ENCODE data around the gene FARP1.

The FARP1 gene

DNA sequence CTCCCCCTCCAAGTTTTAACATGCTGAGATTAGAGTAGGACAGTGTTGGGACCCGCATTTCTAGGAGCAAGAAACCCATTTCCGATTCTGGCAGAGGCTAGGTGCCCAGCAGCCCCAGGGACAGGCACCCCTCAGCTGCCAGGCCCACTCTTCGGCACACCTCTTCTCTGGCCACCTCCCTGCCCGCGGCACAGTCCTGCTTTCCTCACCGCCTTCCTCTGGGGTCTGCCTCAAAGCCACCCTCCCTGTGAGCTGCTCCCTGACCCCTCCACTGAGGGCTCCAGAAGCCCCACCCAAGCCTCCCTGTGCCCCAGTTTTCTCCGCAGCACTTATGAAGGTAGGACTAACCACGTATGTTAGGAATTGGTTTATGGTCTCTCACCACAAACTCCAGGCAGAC, 354.1 kb downstream of the FARP1 start:
- no peak for TF ChIP-seq TAF1 (IDR thresholded peaks at IDR 0.05; ENCODE audit: borderline replicate concordance, insufficient read depth, low read length)
- no peak for TF ChIP-seq POLR2AphosphoS5 (IDR thresholded peaks at IDR 0.05; ENCODE audit: low read depth, low read length)
- no peak for TF ChIP-seq FOXP2 (optimal IDR thresholded peaks at IDR 0.05; ENCODE audit: borderline replicate concordance, extremely low read depth, extremely low read length, insufficient read depth)
- TF ChIP-seq, protein P1, sequence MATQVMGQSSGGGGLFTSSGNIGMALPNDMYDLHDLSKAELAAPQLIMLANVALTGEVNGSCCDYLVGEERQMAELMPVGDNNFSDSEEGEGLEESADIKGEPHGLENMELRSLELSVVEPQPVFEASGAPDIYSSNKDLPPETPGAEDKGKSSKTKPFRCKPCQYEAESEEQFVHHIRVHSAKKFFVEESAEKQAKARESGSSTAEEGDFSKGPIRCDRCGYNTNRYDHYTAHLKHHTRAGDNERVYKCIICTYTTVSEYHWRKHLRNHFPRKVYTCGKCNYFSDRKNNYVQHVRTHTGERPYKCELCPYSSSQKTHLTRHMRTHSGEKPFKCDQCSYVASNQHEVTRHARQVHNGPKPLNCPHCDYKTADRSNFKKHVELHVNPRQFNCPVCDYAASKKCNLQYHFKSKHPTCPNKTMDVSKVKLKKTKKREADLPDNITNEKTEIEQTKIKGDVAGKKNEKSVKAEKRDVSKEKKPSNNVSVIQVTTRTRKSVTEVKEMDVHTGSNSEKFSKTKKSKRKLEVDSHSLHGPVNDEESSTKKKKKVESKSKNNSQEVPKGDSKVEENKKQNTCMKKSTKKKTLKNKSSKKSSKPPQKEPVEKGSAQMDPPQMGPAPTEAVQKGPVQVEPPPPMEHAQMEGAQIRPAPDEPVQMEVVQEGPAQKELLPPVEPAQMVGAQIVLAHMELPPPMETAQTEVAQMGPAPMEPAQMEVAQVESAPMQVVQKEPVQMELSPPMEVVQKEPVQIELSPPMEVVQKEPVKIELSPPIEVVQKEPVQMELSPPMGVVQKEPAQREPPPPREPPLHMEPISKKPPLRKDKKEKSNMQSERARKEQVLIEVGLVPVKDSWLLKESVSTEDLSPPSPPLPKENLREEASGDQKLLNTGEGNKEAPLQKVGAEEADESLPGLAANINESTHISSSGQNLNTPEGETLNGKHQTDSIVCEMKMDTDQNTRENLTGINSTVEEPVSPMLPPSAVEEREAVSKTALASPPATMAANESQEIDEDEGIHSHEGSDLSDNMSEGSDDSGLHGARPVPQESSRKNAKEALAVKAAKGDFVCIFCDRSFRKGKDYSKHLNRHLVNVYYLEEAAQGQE (IDR thresholded peaks at IDR 0.05; ENCODE audit: insufficient read depth in 1 of 2, low read depth in 2 of 2, low read length in 2 of 2): no peak
- no peak for TF ChIP-seq SIN3A (IDR thresholded peaks at IDR 0.05; ENCODE audit: borderline replicate concordance, insufficient read depth, low read length)

GRCh38 chr13:98500963-98501421, 358.1 kb downstream of the FARP1 start:
- TF ChIP-seq POLR2AphosphoS5 (IDR thresholded peaks at IDR 0.05; ENCODE audit: low read depth, low read length) (no peak), TAF1 (IDR thresholded peaks at IDR 0.05; ENCODE audit: borderline replicate concordance, insufficient read depth, low read length) (no peak), FOXP2 (optimal IDR thresholded peaks at IDR 0.05; ENCODE audit: borderline replicate concordance, extremely low read depth, extremely low read length, insufficient read depth) (no peak), SIN3A (IDR thresholded peaks at IDR 0.05; ENCODE audit: borderline replicate concordance, insufficient read depth, low read length) (no peak)
- TF ChIP-seq, protein P1 (IDR thresholded peaks at IDR 0.05; ENCODE audit: insufficient read depth in 1 of 2, low read depth in 2 of 2, low read length in 2 of 2): no peak

GRCh38 chr13:98503175-98504028, 360.5 kb downstream of the FARP1 start:
- TF ChIP-seq FOXP2 (optimal IDR thresholded peaks at IDR 0.05; ENCODE audit: borderline replicate concordance, extremely low read depth, extremely low read length, insufficient read depth) (no peak), SIN3A (IDR thresholded peaks at IDR 0.05; ENCODE audit: borderline replicate concordance, insufficient read depth, low read length) (no peak), TAF1 (IDR thresholded peaks at IDR 0.05; ENCODE audit: borderline replicate concordance, insufficient read depth, low read length) (no peak), POLR2AphosphoS5 (IDR thresholded peaks at IDR 0.05; ENCODE audit: low read depth, low read length) (no peak)
- TF ChIP-seq, protein P1 (IDR thresholded peaks at IDR 0.05; ENCODE audit: insufficient read depth in 1 of 2, low read depth in 2 of 2, low read length in 2 of 2): no peak

DNA sequence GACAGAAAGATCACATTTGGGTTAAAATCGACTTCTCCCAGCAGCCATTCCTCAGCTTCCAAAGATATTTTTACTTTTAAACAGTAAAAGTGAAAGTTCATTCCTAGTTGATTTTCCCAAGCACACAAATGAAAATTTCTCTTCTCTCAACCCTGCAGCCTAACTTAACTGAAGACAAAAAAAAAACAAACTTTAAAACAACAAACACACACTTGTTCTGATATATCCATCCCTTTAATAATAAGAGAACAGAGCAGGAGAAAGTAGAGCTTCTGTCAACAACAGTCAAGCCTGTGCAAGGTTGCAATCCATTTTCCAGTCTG, 361.1 kb downstream of the FARP1 start:
- no peak for TF ChIP-seq FOXP2 (optimal IDR thresholded peaks at IDR 0.05; ENCODE audit: borderline replicate concordance, extremely low read depth, extremely low read length, insufficient read depth)
- TF ChIP-seq, protein P1 (IDR thresholded peaks at IDR 0.05; ENCODE audit: insufficient read depth in 1 of 2, low read depth in 2 of 2, low read length in 2 of 2): no peak
- TF ChIP-seq TAF1 (IDR thresholded peaks at IDR 0.05; ENCODE audit: borderline replicate concordance, insufficient read depth, low read length): no peak
- no peak for TF ChIP-seq POLR2AphosphoS5 (IDR thresholded peaks at IDR 0.05; ENCODE audit: low read depth, low read length)
- no peak for TF ChIP-seq SIN3A (IDR thresholded peaks at IDR 0.05; ENCODE audit: borderline replicate concordance, insufficient read depth, low read length)

Measured in PFSK-1 (cell line).